Skin epidermis (tissue), 12 donors: ENCODE data around the gene HECW1.

Experiments used
- H3K27ac ChIP-seq, 21 experiments: fragments of 200-600 bp; sonication (generic) in 11 of 21; one replicate each; pipeline ENCODE4 v1.5.0; 2020; ENCODE audit warnings: mild to moderate bottlenecking in 3 of 21, inconsistent platforms in 2 of 21, moderate library complexity in 2 of 21
- H3K4me3 ChIP-seq, 7 experiments: fragments of 200-600 bp; sonication (generic) in 2 of 7; one replicate each; pipeline ENCODE4 v1.5.0; 2020; ENCODE audit warnings: inconsistent platforms in 2 of 7, mild to moderate bottlenecking in 2 of 7, moderate library complexity in 1 of 7

HECW1 gene

DNA sequence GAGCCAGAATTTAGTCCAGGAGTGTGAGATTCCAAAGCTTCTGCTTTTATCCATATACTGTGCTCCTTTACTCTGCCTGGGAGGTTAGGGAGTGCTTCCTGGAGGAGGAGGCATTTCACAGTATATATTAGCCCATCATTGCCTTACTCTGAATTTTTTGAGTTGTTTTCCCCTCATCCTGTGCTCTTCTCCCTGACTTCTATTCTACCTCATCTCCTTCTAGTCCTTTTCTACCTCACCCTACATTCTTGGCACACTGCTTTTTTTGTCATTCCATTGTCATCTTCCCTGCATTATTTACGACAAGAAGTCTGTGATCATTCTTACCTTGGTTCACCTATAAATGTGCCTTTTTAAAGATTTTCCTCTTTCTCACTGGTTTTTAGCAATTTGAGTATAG lies 491.8 kb downstream of the HECW1 start:
- Histone ChIP-seq H3K27ac (no peak overlapping the region), H3K4me3 (no peak overlapping the region)

DNA sequence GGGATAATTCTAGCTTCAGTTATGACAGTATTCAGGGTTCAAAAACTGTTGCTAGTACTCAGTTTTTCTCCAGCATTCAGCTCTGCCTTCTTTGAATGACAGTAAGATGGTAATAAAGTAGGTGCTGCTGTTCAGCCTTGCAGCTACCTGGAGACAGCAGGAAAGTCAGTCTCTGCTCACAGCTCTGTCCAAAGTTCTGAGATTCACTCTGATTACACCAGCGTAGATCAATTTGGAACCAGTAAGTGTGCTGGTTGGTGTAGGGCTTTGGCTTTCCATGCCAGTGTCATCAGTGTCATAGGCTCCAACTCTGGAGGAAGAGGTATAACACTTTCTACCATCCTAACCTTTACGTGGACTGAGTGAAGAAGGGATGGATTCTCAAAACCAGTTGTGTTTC lies 496.6 kb downstream of the HECW1 start:
- Histone ChIP-seq H3K4me3 (no peak overlapping the region), H3K27ac (no peak overlapping the region)

DNA sequence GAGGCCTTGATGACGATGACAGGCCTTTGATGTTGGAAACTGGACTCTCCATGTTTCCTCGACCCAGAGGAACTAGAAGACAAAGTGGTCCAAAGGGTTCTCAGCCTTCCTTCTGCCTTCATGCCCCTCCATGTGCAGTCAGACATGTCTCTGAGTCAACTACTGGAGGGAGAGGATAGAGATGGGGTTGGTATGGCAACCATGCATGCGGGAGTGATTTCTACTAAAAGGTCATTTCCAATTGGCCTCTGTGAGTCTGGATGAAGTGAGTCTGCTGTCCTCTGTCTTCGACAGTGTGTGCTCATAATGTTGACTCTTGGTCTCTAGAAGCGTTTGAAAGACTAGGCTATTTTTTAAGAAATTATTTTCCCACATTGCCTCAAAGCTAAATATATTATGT lies 499.7 kb downstream of the HECW1 start:
- H3K27ac ChIP-seq, result peak overlapping the region in 10 of 21 experiments; percentile 5 to 72 (median 36)
- no peak overlapping the region for H3K4me3 ChIP-seq

DNA sequence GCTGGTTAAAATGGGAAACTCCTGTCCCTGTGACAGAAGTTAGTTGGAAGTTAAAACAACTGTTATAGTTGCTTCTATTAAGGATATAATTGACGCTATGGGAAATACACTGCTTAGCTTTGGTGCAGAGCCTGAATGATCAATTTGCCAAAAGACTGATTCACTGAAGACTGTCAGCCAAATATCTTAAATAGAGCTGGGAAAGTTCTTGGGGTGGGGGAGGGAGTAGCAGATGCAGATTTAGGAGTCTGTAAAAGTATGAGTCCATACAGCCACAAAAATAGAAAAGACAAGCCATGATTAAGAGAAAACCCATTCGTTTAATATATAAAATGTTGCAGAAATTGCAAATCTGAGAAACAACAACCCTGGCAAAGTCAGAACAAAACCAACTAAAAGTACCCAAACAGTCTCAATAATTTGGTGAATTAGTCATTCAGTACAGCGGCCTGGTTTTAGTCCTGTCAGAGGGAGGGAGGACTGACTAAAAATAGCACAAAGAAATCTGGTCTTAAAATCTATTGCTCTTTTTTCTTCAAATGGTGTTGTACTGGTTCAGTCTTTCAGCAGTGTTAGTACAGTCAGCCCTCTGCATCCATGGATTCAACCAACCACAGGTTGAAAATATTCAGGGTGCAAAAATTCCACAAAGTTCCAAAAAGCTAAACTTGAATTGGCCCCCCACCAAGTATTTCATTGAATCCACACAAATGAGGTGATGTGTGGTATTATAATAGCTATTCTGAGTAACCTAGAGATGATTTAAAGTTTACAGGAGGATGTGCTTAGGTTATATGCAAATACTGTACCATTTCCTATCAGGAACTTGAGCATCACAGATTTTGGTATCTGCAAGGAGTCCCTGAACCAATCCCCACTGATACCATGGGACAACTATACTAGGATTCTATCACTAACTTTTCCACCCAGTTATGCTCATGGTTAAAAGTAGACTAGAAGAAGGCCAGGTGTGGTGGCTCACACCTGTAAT lies 500.4 kb downstream of the HECW1 start:
- Histone ChIP-seq H3K4me3 (no peak overlapping the region), H3K27ac (peak overlapping the region in 9 of 21 experiments; percentile 0 to 72 (median 32))
